H1 (cell line): ENCODE measurements around the gene RHEB. TPM values are rescaled to one million over a fixed set of nuclear protein-coding genes. Genes with fewer than 3 reads are reported as not detected.

Source experiments
- CBX8 ChIP-seq: fragments of 300-800, 300-1000 bp; sonication (generic); IDR thresholded peaks from 2 replicates; pipeline ENCODE4 v1.7.1; 2016; ENCODE audit warnings: low read depth, low read length, borderline replicate concordance
- CEBPB ChIP-seq: IDR thresholded peaks from 2 replicates; pipeline ENCODE4 v1.6.1; 2012; ENCODE audit warnings: low read depth, low read length
- EP300 ChIP-seq, 2 experiments: IDR thresholded peaks; 1 replicate in 1 of 2; 2 replicates in 1 of 2; pipeline ENCODE4 v1.6.1; 2011 to 2012; ENCODE audit warnings: low read depth in 2 of 2, low read length in 2 of 2, mild to moderate bottlenecking in 2 of 2, borderline replicate concordance in 1 of 2, inconsistent platforms in 1 of 2, moderate library complexity in 1 of 2
- JUND ChIP-seq: IDR thresholded peaks from 2 replicates; pipeline ENCODE4 v1.6.1; 2011; ENCODE audit warnings: mild to moderate bottlenecking, improper control_type of control experiment, low read length
- KDM4A ChIP-seq: IDR thresholded peaks from one replicate; pipeline ENCODE4 v1.7.1; 2012; ENCODE audit warnings: low read depth, mild to moderate bottlenecking, moderate library complexity, low read length, inconsistent platforms; ENCODE audit not compliant: severe bottlenecking
- NANOG ChIP-seq: IDR thresholded peaks from 2 replicates; pipeline ENCODE4 v1.6.1; 2011; ENCODE audit warnings: low read length, low read depth, mild to moderate bottlenecking, inconsistent platforms; ENCODE audit not compliant: insufficient read depth, poor library complexity, severe bottlenecking
- PHF8 ChIP-seq: fragments of 200-600 bp; sonication (generic); conservative IDR thresholded peaks from 2 replicates; pipeline ENCODE4 v1.7.1; 2012; ENCODE audit warnings: low read depth, mild to moderate bottlenecking, inconsistent platforms, low read length, moderate library complexity
- POU5F1 ChIP-seq: IDR thresholded peaks from 2 replicates; pipeline ENCODE4 v1.6.1; 2011; ENCODE audit warnings: low read depth, mild to moderate bottlenecking, low read length, moderate library complexity
- RAD21 ChIP-seq, 2 experiments: IDR thresholded peaks in 1 of 2; conservative IDR thresholded peaks in 1 of 2; 2 replicates each; pipeline ENCODE4 v1.6.1; 2011; ENCODE audit warnings: low read depth in 2 of 2, low read length in 2 of 2, improper control_type of control experiment in 1 of 2, inconsistent platforms in 1 of 2, mild to moderate bottlenecking in 1 of 2, moderate library complexity in 1 of 2
- RNF2 ChIP-seq: fragments of 200-900, 300-1000 bp; sonication (generic); IDR thresholded peaks from 2 replicates; pipeline ENCODE4 v1.7.1; 2016; ENCODE audit warnings: borderline replicate concordance, low read depth, mild to moderate bottlenecking, antibody characterized with exemption, low read length; ENCODE audit not compliant: poor library complexity, severe bottlenecking; ENCODE audit errors: missing control alignments
- RXRA ChIP-seq: IDR thresholded peaks from 2 replicates; pipeline ENCODE4 v1.6.1; 2011; ENCODE audit warnings: low read depth, mild to moderate bottlenecking, low read length, moderate library complexity; ENCODE audit not compliant: insufficient read depth
- SIRT6 ChIP-seq: IDR thresholded peaks from one replicate; pipeline ENCODE4 v1.7.1; 2012; ENCODE audit warnings: low read length, inconsistent platforms
- SIX5 ChIP-seq: IDR thresholded peaks from 2 replicates; pipeline ENCODE4 v1.6.1; 2011; ENCODE audit warnings: mild to moderate bottlenecking, low read depth, low read length
- SP2 ChIP-seq: IDR thresholded peaks from 2 replicates; pipeline ENCODE4 v1.6.1; 2012; ENCODE audit warnings: mild to moderate bottlenecking, low read length, inconsistent platforms
- SP4 ChIP-seq: IDR thresholded peaks from 2 replicates; pipeline ENCODE4 v1.6.1; 2012; ENCODE audit warnings: low read length, inconsistent platforms
- TAF7 ChIP-seq: optimal IDR thresholded peaks from 2 replicates; pipeline ENCODE3; 2011; ENCODE audit warnings: low read depth, mild to moderate bottlenecking, inconsistent platforms, low read length, moderate library complexity, borderline replicate concordance
- TBP ChIP-seq: IDR thresholded peaks from 2 replicates; pipeline ENCODE4 v1.6.1; 2011; ENCODE audit warnings: low read depth, low read length, improper control_type of control experiment
- polyA plus RNA-seq, 7 experiments: library from polyadenylated mRNA; depleted of rRNA in 3 of 7; stranded (reverse) in 5 of 7; unstranded in 2 of 7; fragments of >200 nt in 5 of 7; fragments of 200-250 nt in 2 of 7; gene quantifications; 1 replicate in 5 of 7; 2 replicates in 1 of 7; 4 replicates in 1 of 7; pipeline versions ENCODE4 v1.2.1 to v1.2.3, GENCODE V29; 2011 to 2013; ENCODE audit warnings: missing spikeins in 2 of 7, mixed read lengths in 2 of 7
- total RNA-seq: library from RNA; stranded (reverse); fragmentation: NEBNext Ultra II Directional; extraction: Animal tissue kit (Norgen Biotek cat#: 25700); gene quantifications from 2 replicates; pipeline ENCODE4 v1.2.1, GENCODE V29; 2021
- TF ChIP-seq, protein P1 (sequence below), 3 experiments: IDR thresholded peaks; 1 replicate in 2 of 3; 2 replicates in 1 of 3; pipeline versions ENCODE4 v1.5.1 to v1.6.1; 2011; ENCODE audit warnings: low read length in 3 of 3, mild to moderate bottlenecking in 3 of 3, inconsistent platforms in 2 of 3, low read depth in 1 of 3, moderate library complexity in 1 of 3; ENCODE audit not compliant: insufficient read depth in 1 of 3; ENCODE audit errors: control extremely low read depth in 1 of 3

RHEB gene
- total and polyA plus RNA-seq, 2 of the 8 experiments (the other 6 are each of a cell fraction or from before 2014, with no cell fraction given) = 60.8 to 132 TPM

DNA sequence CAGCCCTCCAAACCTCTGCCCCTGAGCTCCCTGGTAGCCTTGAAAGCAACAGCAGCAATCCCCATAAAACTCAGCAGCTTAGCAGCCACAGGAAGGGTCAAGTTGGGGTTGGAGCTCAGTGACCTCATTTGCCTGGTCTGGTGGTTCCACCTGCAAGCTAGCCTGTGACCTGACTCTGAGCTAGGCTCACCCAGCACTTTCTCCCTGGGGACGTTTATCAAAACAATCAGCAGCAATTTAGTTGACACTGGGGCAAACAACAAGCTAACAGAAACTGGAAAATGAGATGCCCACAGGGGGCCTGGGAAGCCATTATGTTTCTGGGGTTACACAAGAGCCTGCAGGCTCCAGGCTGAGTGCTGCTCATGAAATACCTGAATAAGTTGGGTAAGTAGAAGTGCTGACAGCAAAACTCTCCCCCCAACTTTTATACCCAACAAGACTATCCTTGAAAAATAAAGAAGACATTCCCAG, 57.4 kb downstream of the RHEB start (continued):
- TF ChIP-seq, protein P1, sequence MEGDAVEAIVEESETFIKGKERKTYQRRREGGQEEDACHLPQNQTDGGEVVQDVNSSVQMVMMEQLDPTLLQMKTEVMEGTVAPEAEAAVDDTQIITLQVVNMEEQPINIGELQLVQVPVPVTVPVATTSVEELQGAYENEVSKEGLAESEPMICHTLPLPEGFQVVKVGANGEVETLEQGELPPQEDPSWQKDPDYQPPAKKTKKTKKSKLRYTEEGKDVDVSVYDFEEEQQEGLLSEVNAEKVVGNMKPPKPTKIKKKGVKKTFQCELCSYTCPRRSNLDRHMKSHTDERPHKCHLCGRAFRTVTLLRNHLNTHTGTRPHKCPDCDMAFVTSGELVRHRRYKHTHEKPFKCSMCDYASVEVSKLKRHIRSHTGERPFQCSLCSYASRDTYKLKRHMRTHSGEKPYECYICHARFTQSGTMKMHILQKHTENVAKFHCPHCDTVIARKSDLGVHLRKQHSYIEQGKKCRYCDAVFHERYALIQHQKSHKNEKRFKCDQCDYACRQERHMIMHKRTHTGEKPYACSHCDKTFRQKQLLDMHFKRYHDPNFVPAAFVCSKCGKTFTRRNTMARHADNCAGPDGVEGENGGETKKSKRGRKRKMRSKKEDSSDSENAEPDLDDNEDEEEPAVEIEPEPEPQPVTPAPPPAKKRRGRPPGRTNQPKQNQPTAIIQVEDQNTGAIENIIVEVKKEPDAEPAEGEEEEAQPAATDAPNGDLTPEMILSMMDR (IDR thresholded peaks at IDR 0.05; ENCODE audit: control extremely low read depth in 1 of 3, insufficient read depth in 1 of 3, low read depth in 1 of 3, low read length in 3 of 3) = no peak
- TF ChIP-seq NANOG (peak; percentile 86), CBX8 (no peak), RAD21 (IDR thresholded peaks at IDR 0.05 in 1 of 2, conservative IDR thresholded peaks at IDR 0.05 in 1 of 2; ENCODE audit: low read depth in 2 of 2, low read length in 2 of 2) (0 out of 4 replicates have a peak, but pooled peaks of 1 of the 2 experiments have one; percentile 4), PHF8 (no peak), SP4 (no peak), EP300 (IDR thresholded peaks at IDR 0.05; ENCODE audit: borderline replicate concordance in 1 of 2, low read depth in 2 of 2, low read length in 2 of 2) (peak in 1 of 2 experiments; percentile 65; a peak in 1 of 3 replicates), SIX5 (no peak), RXRA (0 out of 2 replicates have a peak, but pooled peaks have one; percentile 64), TAF7 (no peak), CEBPB (peak; percentile 80), JUND (no peak), TBP (no peak), SP2 (no peak), POU5F1 (no peak), RNF2 (no peak), KDM4A (no peak), SIRT6 (no peak)
